IPS DF 6.9 (cell line): ENCODE results near the gene ADARB2.

Experiments used
- DNase-seq: peaks from one replicate; pipeline ENCODE4 v3.0.0-alpha.2; 2013; ENCODE audit warnings: low read depth, low spot score
- H3K27ac ChIP-seq: one replicate; pipeline ENCODE4 v1.5.1; 2013; ENCODE audit warnings: low read length, control low read depth
- H3K27me3 ChIP-seq: 2 replicates; pipeline ENCODE4 v1.6.1; 2013; ENCODE audit warnings: mild to moderate bottlenecking, low read length; ENCODE audit not compliant: control insufficient read depth, insufficient read depth
- H3K36me3 ChIP-seq: 2 replicates; pipeline ENCODE4 v1.6.1; 2013; ENCODE audit warnings: low read length; ENCODE audit not compliant: control insufficient read depth, insufficient read depth
- H3K4me1 ChIP-seq: 2 replicates; pipeline ENCODE4 v1.6.1; 2013; ENCODE audit warnings: low read length; ENCODE audit not compliant: control insufficient read depth, insufficient read depth
- H3K4me3 ChIP-seq: 2 replicates; pipeline ENCODE4 v1.5.1; 2013; ENCODE audit warnings: mild to moderate bottlenecking, low read length
- H3K9me3 ChIP-seq: 2 replicates; pipeline ENCODE4 v1.6.1; 2013; ENCODE audit warnings: low read length, inconsistent platforms; ENCODE audit not compliant: control insufficient read depth, insufficient read depth
- WGBS: extraction: QIAGEN DNeasy Blood & Tissue Kit; methylation state at CpG from one replicate; pipeline ENCODE4 v1.1.7; 2013; ENCODE audit warnings: mixed read lengths, missing lambda C conversion rate; ENCODE audit not compliant: insufficient read length, insufficient coverage; 5-methylcytosine and 5-hydroxymethylcytosine counted together

Gene ADARB2

GRCh38 chr10:1551636-1552338, 185.5 kb downstream of the ADARB2 start:
- H3K27ac ChIP-seq = no peak overlapping the region
- peaks cover 1% of the 10 kb centered on the region; the same call in 1 of the 2 replicates for H3K4me1 ChIP-seq

GRCh38 chr10:1550616-1551015, 186.7 kb downstream of the ADARB2 start:
- DNase-seq = no peak
- Histone ChIP-seq H3K27ac (no peak overlapping the region), H3K4me3 (no peak overlapping the region), H3K4me1 (peaks cover 1% of the 10 kb centered on the region; the same call in 1 of the 2 replicates), H3K36me3 (no peaks in the 10 kb centered on the region), H3K9me3 (no peaks in the 10 kb centered on the region), H3K27me3 (no peaks in the 10 kb centered on the region; the same call in 1 of the 2 replicates)
- WGBS = no CpG with 5 or more reads among the region's 15 CpGs

More at GRCh38 chr10:1551636-1552338, 185.5 kb downstream of the ADARB2 start:
- no CpG with 5 or more reads among the region's 18 CpGs for WGBS
- Histone ChIP-seq H3K9me3 (no peaks in the 10 kb centered on the region), H3K27me3 (no peaks in the 10 kb centered on the region; the same call in 1 of the 2 replicates), H3K4me3 (no peak overlapping the region), H3K36me3 (no peaks in the 10 kb centered on the region)
- DNase-seq = no peak

GRCh38 chr10:1550291-1550595, 187.1 kb downstream of the ADARB2 start:
- Histone ChIP-seq H3K4me3 (no peak overlapping the region), H3K4me1 (peaks cover 1% of the 10 kb centered on the region; the same call in 1 of the 2 replicates), H3K27ac (no peak overlapping the region), H3K9me3 (no peaks in the 10 kb centered on the region), H3K27me3 (no peaks in the 10 kb centered on the region; the same call in 1 of the 2 replicates), H3K36me3 (no peaks in the 10 kb centered on the region)
- no CpG with 5 or more reads among the region's 7 CpGs for WGBS
- no peak for DNase-seq

- Histone ChIP-seq H3K36me3 (no peaks in the 10 kb centered on the region), H3K27me3 (no peaks in the 10 kb centered on the region; the same call in 1 of the 2 replicates), H3K4me3 (no peak overlapping the region), H3K27ac (no peak overlapping the region), H3K4me1 (peaks cover 1% of the 10 kb centered on the region; the same call in 1 of the 2 replicates), H3K9me3 (no peaks in the 10 kb centered on the region)
- no CpG with 5 or more reads among the region's 17 CpGs for WGBS
- no peak for DNase-seq
Measured at GRCh38 chr10:1549591-1550290, 187.6 kb downstream of the ADARB2 start.

GRCh38 chr10:1548596-1548995, 188.7 kb downstream of the ADARB2 start:
- Histone ChIP-seq H3K27me3 (no peaks in the 10 kb centered on the region; the same call in 1 of the 2 replicates), H3K36me3 (no peaks in the 10 kb centered on the region), H3K4me3 (no peak overlapping the region), H3K9me3 (no peaks in the 10 kb centered on the region), H3K4me1 (peaks cover 1% of the 10 kb centered on the region; the same call in 1 of the 2 replicates), H3K27ac (no peak overlapping the region)
- no peak for DNase-seq
- WGBS = no CpG with 5 or more reads among the region's 7 CpGs

GRCh38 chr10:1548146-1548545, 189.2 kb downstream of the ADARB2 start:
- Histone ChIP-seq H3K27me3 (no peaks in the 10 kb centered on the region; the same call in 1 of the 2 replicates), H3K27ac (no peak overlapping the region), H3K36me3 (no peaks in the 10 kb centered on the region), H3K4me3 (no peak overlapping the region), H3K4me1 (peaks cover 1% of the 10 kb centered on the region; the same call in 1 of the 2 replicates), H3K9me3 (no peaks in the 10 kb centered on the region)
- WGBS = no CpG with 5 or more reads among the region's 7 CpGs
- no peak for DNase-seq

- H3K4me3 ChIP-seq = no peak overlapping the region
- no peaks in the 10 kb centered on the region for H3K4me1 ChIP-seq
- H3K9me3 ChIP-seq = no peaks in the 10 kb centered on the region
- no peaks in the 10 kb centered on the region for H3K36me3 ChIP-seq
- no CpG with 5 or more reads among the region's 19 CpGs for WGBS
- no peak overlapping the region for H3K27ac ChIP-seq
- no peak for DNase-seq
- no peaks in the 10 kb centered on the region; the same call in 1 of the 2 replicates for H3K27me3 ChIP-seq
Measured at GRCh38 chr10:1546431-1547110, 190.8 kb downstream of the ADARB2 start.

GRCh38 chr10:1545524-1545923, 191.8 kb downstream of the ADARB2 start:
- no peak for DNase-seq
- WGBS = no CpG with 5 or more reads among the region's 7 CpGs
- Histone ChIP-seq H3K36me3 (no peaks in the 10 kb centered on the region), H3K4me3 (no peak overlapping the region), H3K27ac (no peak overlapping the region), H3K27me3 (no peaks in the 10 kb centered on the region; the same call in 1 of the 2 replicates), H3K4me1 (no peaks in the 10 kb centered on the region), H3K9me3 (no peaks in the 10 kb centered on the region)

- Histone ChIP-seq H3K4me1 (no peaks in the 10 kb centered on the region), H3K4me3 (no peak overlapping the region), H3K36me3 (no peaks in the 10 kb centered on the region), H3K27ac (no peak overlapping the region), H3K9me3 (no peaks in the 10 kb centered on the region), H3K27me3 (no peaks in the 10 kb centered on the region)
- DNase-seq = no peak
- no CpG with 5 or more reads among the region's 2 CpGs for WGBS
Measured at GRCh38 chr10:1544929-1545328, 192.4 kb downstream of the ADARB2 start.

- no peaks in the 10 kb centered on the region for H3K36me3 ChIP-seq
- DNase-seq = no peak
- no peak overlapping the region for H3K27ac ChIP-seq
- H3K4me3 ChIP-seq = no peak overlapping the region
- no peaks in the 10 kb centered on the region for H3K4me1 ChIP-seq
- no CpG with 5 or more reads among the region's 13 CpGs for WGBS
- no peaks in the 10 kb centered on the region for H3K9me3 ChIP-seq
- no peaks in the 10 kb centered on the region for H3K27me3 ChIP-seq
Measured at GRCh38 chr10:1544209-1544673, 193.1 kb downstream of the ADARB2 start.
